IMR-90 (cell line): ENCODE results near the gene PTPRO.

Experiments
- BHLHE40 ChIP-seq: fragments of 150-350 bp; IDR thresholded peaks from 2 replicates; pipeline ENCODE4 v1.6.1; 2016; ENCODE audit warnings: mild to moderate bottlenecking, low read depth, low read length
- CEBPB ChIP-seq: IDR thresholded peaks from 2 replicates; pipeline ENCODE4 v1.6.1; 2012; ENCODE audit warnings: low read depth, low read length, improper control_type of control experiment
- FOS ChIP-seq: fragments of 150-350 bp; IDR thresholded peaks from 2 replicates; pipeline ENCODE4 v1.6.1; 2016; ENCODE audit warnings: low read depth, low read length
- MAFK ChIP-seq: IDR thresholded peaks from 2 replicates; pipeline ENCODE4 v1.6.1; 2012; ENCODE audit warnings: low read depth, low read length, improper control_type of control experiment
- MAZ ChIP-seq: IDR thresholded peaks from 2 replicates; pipeline ENCODE4 v1.6.1; 2012; ENCODE audit warnings: low read depth, mild to moderate bottlenecking, low read length, improper control_type of control experiment, moderate library complexity, borderline replicate concordance
- MXI1 ChIP-seq: IDR thresholded peaks from 2 replicates; pipeline ENCODE4 v1.6.1; 2012; ENCODE audit warnings: low read depth, mild to moderate bottlenecking, low read length, moderate library complexity, borderline replicate concordance
- NFE2L2 ChIP-seq: fragments of 150-350 bp; IDR thresholded peaks from 2 replicates; pipeline ENCODE4 v1.6.1; 2016; ENCODE audit warnings: low read depth, mild to moderate bottlenecking, low read length
- POLR2A ChIP-seq: IDR thresholded peaks from 2 replicates; pipeline ENCODE4 v1.6.1; 2012; ENCODE audit warnings: mild to moderate bottlenecking, low read depth, low read length
- RAD21 ChIP-seq: IDR thresholded peaks from 2 replicates; pipeline ENCODE4 v1.6.1; 2012; ENCODE audit warnings: low read length, improper control_type of control experiment
- RCOR1 ChIP-seq: IDR thresholded peaks from 2 replicates; pipeline ENCODE4 v1.6.1; 2012; ENCODE audit warnings: mild to moderate bottlenecking, low read length, improper control_type of control experiment; ENCODE audit not compliant: insufficient replicate concordance
- RFX5 ChIP-seq: IDR thresholded peaks from 2 replicates; pipeline ENCODE4 v1.8.0; 2012; ENCODE audit warnings: low read depth, mild to moderate bottlenecking, low read length, moderate library complexity
- TF ChIP-seq, protein P1 (sequence below): conservative IDR thresholded peaks from 2 replicates; pipeline ENCODE4 v1.5.1; 2012; ENCODE audit warnings: mild to moderate bottlenecking, low read depth, low read length, improper control_type of control experiment
- TF ChIP-seq, protein P2 (sequence below): fragments of 150-350 bp; IDR thresholded peaks from 2 replicates; pipeline ENCODE4 v1.6.1; 2017; ENCODE audit warnings: mild to moderate bottlenecking, antibody characterized with exemption, low read length, low read depth

DNA sequence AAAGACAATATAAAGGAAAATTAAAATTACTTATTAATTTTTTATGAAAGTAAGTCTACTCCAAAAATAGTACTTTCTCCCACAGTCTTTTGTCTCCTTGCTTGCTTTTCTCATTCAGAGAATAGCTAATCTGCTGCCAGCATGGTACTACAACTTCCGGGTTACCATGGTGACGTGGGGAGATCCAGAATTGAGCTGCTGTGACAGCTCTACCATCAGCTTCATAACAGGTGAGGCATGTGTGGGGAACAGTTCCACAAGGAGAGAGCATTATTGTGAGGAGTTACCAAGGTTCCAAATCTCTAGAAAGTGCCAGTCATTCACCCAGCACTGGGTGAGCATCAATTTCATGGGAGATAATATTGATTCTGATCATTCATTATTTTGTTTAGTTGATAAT lies 197.8 kb downstream of the PTPRO start:
- TF ChIP-seq, protein P1, sequence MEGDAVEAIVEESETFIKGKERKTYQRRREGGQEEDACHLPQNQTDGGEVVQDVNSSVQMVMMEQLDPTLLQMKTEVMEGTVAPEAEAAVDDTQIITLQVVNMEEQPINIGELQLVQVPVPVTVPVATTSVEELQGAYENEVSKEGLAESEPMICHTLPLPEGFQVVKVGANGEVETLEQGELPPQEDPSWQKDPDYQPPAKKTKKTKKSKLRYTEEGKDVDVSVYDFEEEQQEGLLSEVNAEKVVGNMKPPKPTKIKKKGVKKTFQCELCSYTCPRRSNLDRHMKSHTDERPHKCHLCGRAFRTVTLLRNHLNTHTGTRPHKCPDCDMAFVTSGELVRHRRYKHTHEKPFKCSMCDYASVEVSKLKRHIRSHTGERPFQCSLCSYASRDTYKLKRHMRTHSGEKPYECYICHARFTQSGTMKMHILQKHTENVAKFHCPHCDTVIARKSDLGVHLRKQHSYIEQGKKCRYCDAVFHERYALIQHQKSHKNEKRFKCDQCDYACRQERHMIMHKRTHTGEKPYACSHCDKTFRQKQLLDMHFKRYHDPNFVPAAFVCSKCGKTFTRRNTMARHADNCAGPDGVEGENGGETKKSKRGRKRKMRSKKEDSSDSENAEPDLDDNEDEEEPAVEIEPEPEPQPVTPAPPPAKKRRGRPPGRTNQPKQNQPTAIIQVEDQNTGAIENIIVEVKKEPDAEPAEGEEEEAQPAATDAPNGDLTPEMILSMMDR, result no peak
- TF ChIP-seq MAZ, result no peak
- TF ChIP-seq MAFK, result no peak
- TF ChIP-seq RAD21, result no peak
- TF ChIP-seq FOS, result no peak
- TF ChIP-seq BHLHE40, result no peak
- no peak for TF ChIP-seq POLR2A
- TF ChIP-seq MXI1, result no peak
- TF ChIP-seq RFX5, result no peak
- TF ChIP-seq CEBPB, result no peak
- TF ChIP-seq RCOR1, result no peak
- TF ChIP-seq, protein P2, sequence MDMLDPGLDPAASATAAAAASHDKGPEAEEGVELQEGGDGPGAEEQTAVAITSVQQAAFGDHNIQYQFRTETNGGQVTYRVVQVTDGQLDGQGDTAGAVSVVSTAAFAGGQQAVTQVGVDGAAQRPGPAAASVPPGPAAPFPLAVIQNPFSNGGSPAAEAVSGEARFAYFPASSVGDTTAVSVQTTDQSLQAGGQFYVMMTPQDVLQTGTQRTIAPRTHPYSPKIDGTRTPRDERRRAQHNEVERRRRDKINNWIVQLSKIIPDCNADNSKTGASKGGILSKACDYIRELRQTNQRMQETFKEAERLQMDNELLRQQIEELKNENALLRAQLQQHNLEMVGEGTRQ, result no peak
- TF ChIP-seq NFE2L2, result no peak
